Measurements from ENCODE around the gene SCMH1.

The SCMH1 gene

GRCh38 chr1:41286486-41286885 lies 44.4 kb upstream of the SCMH1 start:
- POLR2A ChIA-PET, result no interaction called here
- Histone ChIP-seq H3K4me3 (ENCODE audit: low read depth, low read length) (no peak overlapping the region), H3K36me3 (ENCODE audit: control insufficient read depth in 2 of 2, insufficient read depth in 1 of 2, low read length in 2 of 2) (no peaks in the 10 kb centered on the region), H3K9me3 (ENCODE audit: control insufficient read depth, insufficient read depth, low read depth, low read length) (no peaks in the 10 kb centered on the region), H3K4me1 (ENCODE audit: control insufficient read depth, insufficient read depth, low read length) (no peaks in the 10 kb centered on the region), H3K27ac (ENCODE audit: extremely low read depth, low read depth, low read length) (no peak overlapping the region)
- TF ChIP-seq ZNF521 (tag by site-specific recombination; IDR thresholded peaks at IDR 0.05) (no peak), ZNF19 (tag by site-specific recombination; IDR thresholded peaks at IDR 0.05; ENCODE audit: low read depth) (no peak), ZIC2 (tag by site-specific recombination; IDR thresholded peaks at IDR 0.05) (no peak), ZNF292 (tag by site-specific recombination; IDR thresholded peaks at IDR 0.05; ENCODE audit: borderline replicate concordance, low read depth) (no peak), ZNF155 (tag by site-specific recombination; IDR thresholded peaks at IDR 0.05) (no peak)
- CTCF ChIA-PET, result no interaction called here

GRCh38 chr1:41285818-41286217 lies 43.7 kb upstream of the SCMH1 start:
- no peaks in the 10 kb centered on the region for H3K4me1 ChIP-seq (ENCODE audit: control insufficient read depth, insufficient read depth, low read length)
- H3K9me3 ChIP-seq (ENCODE audit: control insufficient read depth, insufficient read depth, low read depth, low read length), result no peaks in the 10 kb centered on the region
- H3K4me3 ChIP-seq (ENCODE audit: low read depth, low read length), result no peak overlapping the region
- H3K27ac ChIP-seq (ENCODE audit: extremely low read depth, low read depth, low read length), result no peak overlapping the region
- no peaks in the 10 kb centered on the region for H3K36me3 ChIP-seq (ENCODE audit: control insufficient read depth in 2 of 2, insufficient read depth in 1 of 2, low read length in 2 of 2)
- CTCF ChIA-PET, result interaction anchor here (5.1 to 5.9 kb wide), 2 partner anchors 8 to 132 kb away, joined by 50 to 77 read pairs; no protein-coding TSS in a partner anchor
- POLR2A ChIA-PET, result no interaction called here
- TF ChIP-seq ZFHX2 (tag by site-specific recombination; conservative IDR thresholded peaks at IDR 0.05), result peak; percentile 80
- no peak for TF ChIP-seq SP3 (tag by site-specific recombination; IDR thresholded peaks at IDR 0.05)
- TF ChIP-seq EGR2 (tag by site-specific recombination; IDR thresholded peaks at IDR 0.05; ENCODE audit: low read depth), result peak; percentile 73

DNA sequence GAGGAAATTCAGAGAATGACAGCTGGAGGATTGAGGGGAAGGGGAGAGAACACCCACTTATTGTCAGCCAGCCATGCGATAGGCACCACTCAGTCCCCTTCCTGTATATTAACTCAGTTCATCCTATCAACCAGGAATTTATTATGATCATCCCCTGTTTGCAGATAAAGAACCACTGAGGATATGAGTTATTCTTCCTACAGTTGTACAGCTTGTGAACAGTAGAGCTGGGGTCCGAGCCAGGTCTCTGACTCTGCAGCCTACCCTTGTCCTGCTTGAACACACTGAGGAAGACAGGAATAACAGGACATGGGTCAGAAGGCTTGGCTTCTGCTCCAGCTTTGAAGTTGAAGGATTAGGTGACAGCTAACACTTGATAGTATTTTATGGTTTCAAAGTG lies 42.0 kb upstream of the SCMH1 start:
- ChIA-PET POLR2A (interaction anchor here (1.2 kb wide), 1 partner anchor 25 kb away, joined by 4 read pairs; no protein-coding TSS in a partner anchor), CTCF (interaction anchor here (0.7 to 5.9 kb wide), 13 partner anchors 8 to 199 kb away, joined by 3 to 77 read pairs (median 4); no protein-coding TSS in a partner anchor)
- no peaks in the 10 kb centered on the region for H3K36me3 ChIP-seq (ENCODE audit: control insufficient read depth in 2 of 2, insufficient read depth in 1 of 2, low read length in 2 of 2)
- no peaks in the 10 kb centered on the region for H3K4me1 ChIP-seq (ENCODE audit: control insufficient read depth, insufficient read depth, low read length)
- no peak overlapping the region for H3K4me3 ChIP-seq (ENCODE audit: low read depth, low read length)
- no peaks in the 10 kb centered on the region for H3K9me3 ChIP-seq (ENCODE audit: control insufficient read depth, insufficient read depth, low read depth, low read length)
- H3K27ac ChIP-seq (ENCODE audit: extremely low read depth, low read depth, low read length), result no peak overlapping the region
- TF ChIP-seq ZNF555 (tag by site-specific recombination; conservative IDR thresholded peaks at IDR 0.05) (no peak), YY2 (tag by site-specific recombination; IDR thresholded peaks at IDR 0.05) (no peak), ZBTB48 (tag by site-specific recombination; IDR thresholded peaks at IDR 0.05) (no peak), ZNF223 (tag by site-specific recombination; IDR thresholded peaks at IDR 0.05) (no peak), ZNF121 (tag by site-specific recombination; IDR thresholded peaks at IDR 0.05) (no peak), SCRT2 (tag by site-specific recombination; IDR thresholded peaks at IDR 0.05) (no peak), ZNF10 (tag by site-specific recombination; IDR thresholded peaks at IDR 0.05) (no peak), ZNF830 (tag by site-specific recombination; IDR thresholded peaks at IDR 0.05; ENCODE audit: low read depth) (no peak), ZNF433 (tag by site-specific recombination; IDR thresholded peaks at IDR 0.05; ENCODE audit: low read depth) (no peak), ZNF24 (tag by site-specific recombination; IDR thresholded peaks at IDR 0.05) (no peak), ZNF777 (tag by site-specific recombination; IDR thresholded peaks at IDR 0.05; ENCODE audit: borderline replicate concordance) (no peak), ZNF350 (tag by site-specific recombination; IDR thresholded peaks at IDR 0.05) (no peak), HOXC10 (CRISPR knock-in tag; IDR thresholded peaks at IDR 0.05) (no peak), ZNF549 (tag by site-specific recombination; IDR thresholded peaks at IDR 0.05) (no peak), ZNF776 (tag by site-specific recombination; IDR thresholded peaks at IDR 0.05; ENCODE audit: borderline replicate concordance) (no peak)
- TF ChIP-seq, protein P1, sequence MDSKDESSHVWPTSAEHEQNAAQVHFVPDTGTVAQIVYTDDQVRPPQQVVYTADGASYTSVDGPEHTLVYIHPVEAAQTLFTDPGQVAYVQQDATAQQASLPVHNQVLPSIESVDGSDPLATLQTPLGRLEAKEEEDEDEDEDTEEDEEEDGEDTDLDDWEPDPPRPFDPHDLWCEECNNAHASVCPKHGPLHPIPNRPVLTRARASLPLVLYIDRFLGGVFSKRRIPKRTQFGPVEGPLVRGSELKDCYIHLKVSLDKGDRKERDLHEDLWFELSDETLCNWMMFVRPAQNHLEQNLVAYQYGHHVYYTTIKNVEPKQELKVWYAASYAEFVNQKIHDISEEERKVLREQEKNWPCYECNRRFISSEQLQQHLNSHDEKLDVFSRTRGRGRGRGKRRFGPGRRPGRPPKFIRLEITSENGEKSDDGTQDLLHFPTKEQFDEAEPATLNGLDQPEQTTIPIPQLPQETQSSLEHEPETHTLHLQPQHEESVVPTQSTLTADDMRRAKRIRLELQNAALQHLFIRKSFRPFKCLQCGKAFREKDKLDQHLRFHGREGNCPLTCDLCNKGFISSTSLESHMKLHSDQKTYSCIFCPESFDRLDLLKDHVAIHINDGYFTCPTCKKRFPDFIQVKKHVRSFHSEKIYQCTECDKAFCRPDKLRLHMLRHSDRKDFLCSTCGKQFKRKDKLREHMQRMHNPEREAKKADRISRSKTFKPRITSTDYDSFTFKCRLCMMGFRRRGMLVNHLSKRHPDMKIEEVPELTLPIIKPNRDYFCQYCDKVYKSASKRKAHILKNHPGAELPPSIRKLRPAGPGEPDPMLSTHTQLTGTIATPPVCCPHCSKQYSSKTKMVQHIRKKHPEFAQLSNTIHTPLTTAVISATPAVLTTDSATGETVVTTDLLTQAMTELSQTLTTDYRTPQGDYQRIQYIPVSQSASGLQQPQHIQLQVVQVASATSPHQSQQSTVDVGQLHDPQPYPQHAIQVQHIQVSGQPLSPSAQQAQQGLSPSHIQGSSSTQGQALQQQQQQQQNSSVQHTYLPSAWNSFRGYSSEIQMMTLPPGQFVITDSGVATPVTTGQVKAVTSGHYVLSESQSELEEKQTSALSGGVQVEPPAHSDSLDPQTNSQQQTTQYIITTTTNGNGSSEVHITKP (tag by site-specific recombination; IDR thresholded peaks at IDR 0.05), result no peak
